ENCODE data around the gene CD248.
"Not testable (repeated sequence)": the region's sequence is repeated elsewhere in the genome, so short reads cannot be mapped to it uniquely, and the experiment has no call there.

Gene CD248

DNA sequence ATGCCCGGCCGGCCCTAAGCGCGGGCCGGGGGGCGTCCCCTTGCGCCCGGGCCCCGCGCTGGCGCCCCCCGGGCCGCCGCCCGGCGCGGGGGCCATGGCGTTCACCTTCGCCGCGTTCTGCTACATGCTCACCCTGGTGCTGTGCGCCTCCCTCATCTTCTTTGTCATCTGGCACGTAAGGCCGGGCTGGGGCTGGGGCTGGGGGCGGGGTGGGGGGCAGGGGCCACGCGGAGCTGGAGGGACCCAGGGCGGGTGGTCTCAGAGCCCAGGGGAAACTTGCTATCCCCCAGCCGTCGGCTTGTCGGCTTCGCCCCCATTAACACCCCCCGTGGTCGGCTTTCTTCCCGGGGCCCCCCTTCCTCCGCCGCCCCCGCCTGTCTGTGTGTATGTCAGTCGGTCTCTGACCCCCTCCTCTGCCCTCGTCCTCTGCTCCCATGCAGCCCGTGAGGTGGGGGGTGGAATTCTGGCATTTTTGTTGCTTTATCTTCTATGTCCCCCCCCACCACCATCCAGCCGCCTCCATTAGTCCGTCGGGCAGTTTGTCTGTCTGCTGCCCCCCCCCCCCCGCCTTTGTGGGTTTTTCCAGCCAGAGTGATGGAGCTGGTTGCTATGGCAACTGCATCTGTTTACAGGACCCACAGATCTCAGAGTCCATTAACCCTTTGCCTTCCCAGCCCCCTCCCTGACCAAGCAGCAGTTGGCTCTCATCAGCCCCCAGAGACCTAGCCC is 38.3 kb downstream of the CD248 start:
- peak overlapping the region; percentile 20 for H3K4me3 ChIP-seq (ENCODE audit: low read depth, low read length)
- TF ChIP-seq, protein P1, sequence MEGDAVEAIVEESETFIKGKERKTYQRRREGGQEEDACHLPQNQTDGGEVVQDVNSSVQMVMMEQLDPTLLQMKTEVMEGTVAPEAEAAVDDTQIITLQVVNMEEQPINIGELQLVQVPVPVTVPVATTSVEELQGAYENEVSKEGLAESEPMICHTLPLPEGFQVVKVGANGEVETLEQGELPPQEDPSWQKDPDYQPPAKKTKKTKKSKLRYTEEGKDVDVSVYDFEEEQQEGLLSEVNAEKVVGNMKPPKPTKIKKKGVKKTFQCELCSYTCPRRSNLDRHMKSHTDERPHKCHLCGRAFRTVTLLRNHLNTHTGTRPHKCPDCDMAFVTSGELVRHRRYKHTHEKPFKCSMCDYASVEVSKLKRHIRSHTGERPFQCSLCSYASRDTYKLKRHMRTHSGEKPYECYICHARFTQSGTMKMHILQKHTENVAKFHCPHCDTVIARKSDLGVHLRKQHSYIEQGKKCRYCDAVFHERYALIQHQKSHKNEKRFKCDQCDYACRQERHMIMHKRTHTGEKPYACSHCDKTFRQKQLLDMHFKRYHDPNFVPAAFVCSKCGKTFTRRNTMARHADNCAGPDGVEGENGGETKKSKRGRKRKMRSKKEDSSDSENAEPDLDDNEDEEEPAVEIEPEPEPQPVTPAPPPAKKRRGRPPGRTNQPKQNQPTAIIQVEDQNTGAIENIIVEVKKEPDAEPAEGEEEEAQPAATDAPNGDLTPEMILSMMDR (conservative IDR thresholded peaks at IDR 0.05; ENCODE audit: low read depth, low read length), result no peak
- DNase-seq (ENCODE audit: low read depth), result peak; percentile 42

DNA sequence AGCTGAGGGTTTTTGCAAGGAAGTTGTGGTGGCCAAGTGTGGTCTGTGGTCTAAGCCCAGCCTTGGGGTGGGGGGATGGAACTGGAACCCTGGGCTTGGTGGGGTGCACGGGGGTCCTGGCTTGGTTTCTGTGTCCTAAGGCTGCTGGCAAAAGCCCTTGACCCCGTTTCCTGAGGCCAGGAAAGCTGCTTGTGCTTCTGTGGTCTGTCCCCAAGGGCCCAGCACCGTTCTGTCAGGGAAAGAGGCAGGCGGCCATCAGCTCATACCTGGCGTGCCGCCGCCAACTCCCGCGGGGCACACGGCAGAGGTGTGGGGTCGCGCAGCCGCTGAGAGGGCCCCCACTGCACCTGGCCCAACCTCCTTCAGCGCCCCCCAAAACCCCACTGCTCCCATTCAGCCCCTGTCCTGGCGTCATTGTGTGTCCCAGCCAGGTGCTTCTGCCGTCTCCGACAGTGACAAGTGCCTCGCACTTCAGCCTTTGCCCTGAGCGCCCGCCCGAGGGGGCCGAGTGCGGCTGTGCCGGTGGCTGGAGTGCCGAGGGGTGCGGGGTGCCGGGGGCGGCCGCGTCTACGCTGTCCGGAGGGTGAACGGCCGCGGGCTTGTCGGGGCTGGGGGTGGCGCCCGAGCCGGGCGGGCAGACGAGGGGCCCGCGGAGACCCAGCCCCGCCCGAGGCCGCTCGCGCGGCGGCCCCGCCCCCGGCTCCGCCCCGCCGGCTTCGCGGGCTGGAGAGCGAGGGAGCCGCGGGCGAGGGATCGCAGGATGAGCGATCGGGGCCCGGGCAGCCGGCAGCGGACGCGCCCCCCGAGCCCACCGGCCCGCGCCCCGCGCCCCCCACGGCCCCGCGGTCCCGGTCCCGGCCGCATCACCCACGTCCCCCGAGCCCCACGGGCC is 39.1 kb downstream of the CD248 start, which contains the start of gene CNIH2:
CNIH2 (plus strand) TSS at position 705 of the 892 bp plus-strand sequence. CDS start 282 bp downstream, outside the sequence.
- DNase-seq (ENCODE audit: low read depth), result no peak
- H3K4me3 ChIP-seq (ENCODE audit: low read depth, low read length), result peak within 1 kb of the TSS; percentile 37
- TF ChIP-seq, protein P1 (conservative IDR thresholded peaks at IDR 0.05; ENCODE audit: low read depth, low read length), result no peak

DNA sequence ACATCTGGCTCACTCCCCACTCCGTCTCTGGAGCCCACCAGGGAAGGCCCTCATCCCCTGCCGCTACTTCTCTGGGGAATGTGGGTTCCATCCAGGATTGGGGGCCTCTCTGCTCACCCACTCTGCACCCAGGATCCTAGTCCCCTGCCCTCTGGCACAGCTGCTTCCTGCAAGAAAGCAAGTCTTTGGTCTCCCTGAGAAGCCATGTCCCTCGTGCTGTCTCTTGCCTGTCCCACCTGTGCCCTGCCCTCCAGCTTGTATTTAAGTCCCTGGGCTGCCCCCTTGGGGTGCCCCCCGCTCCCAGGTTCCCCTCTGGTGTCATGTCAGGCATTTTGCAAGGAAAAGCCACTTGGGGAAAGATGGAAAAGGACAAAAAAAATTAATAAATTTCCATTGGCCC is 39.8 kb downstream of the CD248 start:
- DNase-seq (ENCODE audit: low read depth); H3K4me3 ChIP-seq (ENCODE audit: low read depth, low read length): not testable (repeated sequence)

DNA sequence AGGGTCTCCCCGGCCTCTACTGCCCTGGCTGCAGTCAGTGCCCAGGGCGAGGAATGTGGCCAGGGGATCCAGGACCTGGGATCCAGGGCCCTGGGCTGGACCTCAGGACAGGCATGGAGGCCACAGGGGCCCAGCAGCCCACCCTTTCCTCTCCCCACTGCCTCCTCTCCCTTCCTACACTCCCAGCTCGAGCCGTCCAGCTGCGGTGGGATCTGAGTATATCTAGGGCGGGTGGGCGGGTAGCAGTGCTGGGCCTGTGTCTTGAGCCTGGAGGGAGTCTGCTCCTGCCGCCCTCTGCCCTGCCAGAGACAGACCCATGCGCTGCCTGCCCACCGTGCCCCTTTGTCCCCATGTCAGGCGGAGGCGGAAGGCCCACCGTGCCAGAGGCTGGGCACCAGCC is 40.2 kb downstream of the CD248 start:
- not testable (repeated sequence) for H3K4me3 ChIP-seq (ENCODE audit: low read depth, low read length); DNase-seq (ENCODE audit: low read depth)

DNA sequence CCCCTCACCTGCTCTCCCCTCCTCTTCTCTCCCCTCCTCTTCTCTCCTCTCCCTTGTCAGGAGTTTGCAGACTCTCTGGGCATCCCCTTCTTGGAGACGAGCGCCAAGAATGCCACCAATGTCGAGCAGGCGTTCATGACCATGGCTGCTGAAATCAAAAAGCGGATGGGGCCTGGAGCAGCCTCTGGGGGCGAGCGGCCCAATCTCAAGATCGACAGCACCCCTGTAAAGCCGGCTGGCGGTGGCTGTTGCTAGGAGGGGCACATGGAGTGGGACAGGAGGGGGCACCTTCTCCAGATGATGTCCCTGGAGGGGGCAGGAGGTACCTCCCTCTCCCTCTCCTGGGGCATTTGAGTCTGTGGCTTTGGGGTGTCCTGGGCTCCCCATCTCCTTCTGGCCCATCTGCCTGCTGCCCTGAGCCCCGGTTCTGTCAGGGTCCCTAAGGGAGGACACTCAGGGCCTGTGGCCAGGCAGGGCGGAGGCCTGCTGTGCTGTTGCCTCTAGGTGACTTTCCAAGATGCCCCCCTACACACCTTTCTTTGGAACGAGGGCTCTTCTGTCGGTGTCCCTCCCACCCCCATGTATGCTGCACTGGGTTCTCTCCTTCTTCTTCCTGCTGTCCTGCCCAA is 40.7 kb downstream of the CD248 start:
- H3K4me3 ChIP-seq (ENCODE audit: low read depth, low read length), result no peak overlapping the region
- TF ChIP-seq, protein P1 (conservative IDR thresholded peaks at IDR 0.05; ENCODE audit: low read depth, low read length), result no peak
- no peak for DNase-seq (ENCODE audit: low read depth)

DNA sequence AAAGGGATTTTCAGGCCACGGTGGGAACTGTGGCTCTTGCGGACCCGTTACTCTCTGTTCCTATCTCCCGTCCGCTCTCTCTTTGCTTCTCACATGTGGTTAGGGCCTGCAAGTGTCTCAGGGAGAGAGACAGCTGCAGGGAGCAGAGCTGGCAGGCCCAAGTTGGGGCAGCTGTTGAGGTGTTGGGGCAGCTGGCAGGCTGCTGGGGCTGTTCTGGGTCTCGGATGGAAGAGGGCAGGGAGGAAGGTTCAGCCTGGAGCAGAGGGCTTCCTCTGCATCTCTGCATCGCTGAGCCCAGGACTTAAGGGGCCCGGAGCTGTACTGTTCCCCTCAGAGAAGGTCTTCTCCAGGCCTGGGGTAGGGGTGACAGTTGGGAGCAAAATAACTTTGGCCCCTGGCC is 41.4 kb downstream of the CD248 start:
- no peak for DNase-seq (ENCODE audit: low read depth)
- TF ChIP-seq, protein P1 (conservative IDR thresholded peaks at IDR 0.05; ENCODE audit: low read depth, low read length), result no peak
- no peak overlapping the region for H3K4me3 ChIP-seq (ENCODE audit: low read depth, low read length)

DNA sequence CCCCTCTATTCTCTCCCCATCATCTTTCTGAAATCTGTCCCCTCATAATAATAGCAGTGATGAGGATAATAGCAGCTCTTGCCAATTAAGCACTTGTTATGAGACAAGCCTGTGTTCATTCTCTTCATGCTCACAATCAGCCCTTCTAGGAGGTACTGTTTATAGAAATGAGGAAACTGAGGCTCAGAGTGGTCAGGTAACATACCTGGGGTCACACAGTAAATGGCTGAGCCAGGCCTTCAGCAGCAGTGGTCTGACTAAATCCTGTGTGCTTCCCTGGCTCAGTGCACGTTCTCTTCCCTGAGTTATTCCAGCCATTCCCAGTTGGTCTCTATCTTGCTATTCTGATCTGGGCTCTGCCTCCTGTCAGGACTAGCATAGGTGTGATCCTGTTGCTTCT is 42.6 kb downstream of the CD248 start:
- no peak overlapping the region for H3K4me3 ChIP-seq (ENCODE audit: low read depth, low read length)
- no peak for DNase-seq (ENCODE audit: low read depth)
- TF ChIP-seq, protein P1 (conservative IDR thresholded peaks at IDR 0.05; ENCODE audit: low read depth, low read length), result no peak
